Retinal pigment epithelial cell (primary cell): ENCODE data around the gene PDCD5.
"Not testable (repeated sequence)": the region's sequence is repeated elsewhere in the genome, so short reads cannot be mapped to it uniquely, and the experiment has no call there.

ENCODE experiments used
- DNase-seq: peaks from one replicate; pipeline ENCODE4 v3.0.0-alpha.2; 2010; ENCODE audit warnings: low read depth
- H3K4me3 ChIP-seq: 2 replicates; pipeline ENCODE4 v1.5.1; 2011; ENCODE audit warnings: mild to moderate bottlenecking, low read length, control low read depth, moderate library complexity
- TF ChIP-seq, protein P1 (sequence below): conservative IDR thresholded peaks from 2 replicates; pipeline ENCODE4 v1.5.1; 2011; ENCODE audit warnings: low read depth, low read length, control low read depth, inconsistent platforms

Gene PDCD5

GRCh38 chr19:32566246-32566830, 14.7 kb upstream of the PDCD5 start:
- no peak overlapping the region for H3K4me3 ChIP-seq
- no peak for DNase-seq
- TF ChIP-seq, protein P1, sequence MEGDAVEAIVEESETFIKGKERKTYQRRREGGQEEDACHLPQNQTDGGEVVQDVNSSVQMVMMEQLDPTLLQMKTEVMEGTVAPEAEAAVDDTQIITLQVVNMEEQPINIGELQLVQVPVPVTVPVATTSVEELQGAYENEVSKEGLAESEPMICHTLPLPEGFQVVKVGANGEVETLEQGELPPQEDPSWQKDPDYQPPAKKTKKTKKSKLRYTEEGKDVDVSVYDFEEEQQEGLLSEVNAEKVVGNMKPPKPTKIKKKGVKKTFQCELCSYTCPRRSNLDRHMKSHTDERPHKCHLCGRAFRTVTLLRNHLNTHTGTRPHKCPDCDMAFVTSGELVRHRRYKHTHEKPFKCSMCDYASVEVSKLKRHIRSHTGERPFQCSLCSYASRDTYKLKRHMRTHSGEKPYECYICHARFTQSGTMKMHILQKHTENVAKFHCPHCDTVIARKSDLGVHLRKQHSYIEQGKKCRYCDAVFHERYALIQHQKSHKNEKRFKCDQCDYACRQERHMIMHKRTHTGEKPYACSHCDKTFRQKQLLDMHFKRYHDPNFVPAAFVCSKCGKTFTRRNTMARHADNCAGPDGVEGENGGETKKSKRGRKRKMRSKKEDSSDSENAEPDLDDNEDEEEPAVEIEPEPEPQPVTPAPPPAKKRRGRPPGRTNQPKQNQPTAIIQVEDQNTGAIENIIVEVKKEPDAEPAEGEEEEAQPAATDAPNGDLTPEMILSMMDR, result no peak

DNA sequence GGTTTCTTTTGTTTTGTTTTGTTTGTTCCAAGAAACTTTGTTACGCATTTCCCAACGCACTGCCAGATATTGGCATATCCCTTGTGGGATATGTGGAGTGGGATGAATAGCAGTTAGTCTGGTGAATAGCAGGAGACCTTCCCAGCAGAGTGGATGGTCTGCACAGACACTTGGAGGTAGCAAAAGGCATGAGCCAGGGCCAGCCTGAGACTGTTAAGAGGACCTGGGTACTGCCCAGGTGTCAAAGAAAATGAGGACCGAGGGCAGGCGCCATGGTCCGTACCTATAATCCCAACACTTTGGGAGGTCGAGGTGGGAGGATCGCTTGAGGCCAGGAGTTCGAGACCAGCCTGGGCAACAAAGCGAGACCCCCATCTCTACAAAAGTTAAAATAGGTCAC, 13.5 kb upstream of the PDCD5 start:
- TF ChIP-seq, protein P1, result no peak
- no peak overlapping the region for H3K4me3 ChIP-seq
- DNase-seq, result no peak

DNA sequence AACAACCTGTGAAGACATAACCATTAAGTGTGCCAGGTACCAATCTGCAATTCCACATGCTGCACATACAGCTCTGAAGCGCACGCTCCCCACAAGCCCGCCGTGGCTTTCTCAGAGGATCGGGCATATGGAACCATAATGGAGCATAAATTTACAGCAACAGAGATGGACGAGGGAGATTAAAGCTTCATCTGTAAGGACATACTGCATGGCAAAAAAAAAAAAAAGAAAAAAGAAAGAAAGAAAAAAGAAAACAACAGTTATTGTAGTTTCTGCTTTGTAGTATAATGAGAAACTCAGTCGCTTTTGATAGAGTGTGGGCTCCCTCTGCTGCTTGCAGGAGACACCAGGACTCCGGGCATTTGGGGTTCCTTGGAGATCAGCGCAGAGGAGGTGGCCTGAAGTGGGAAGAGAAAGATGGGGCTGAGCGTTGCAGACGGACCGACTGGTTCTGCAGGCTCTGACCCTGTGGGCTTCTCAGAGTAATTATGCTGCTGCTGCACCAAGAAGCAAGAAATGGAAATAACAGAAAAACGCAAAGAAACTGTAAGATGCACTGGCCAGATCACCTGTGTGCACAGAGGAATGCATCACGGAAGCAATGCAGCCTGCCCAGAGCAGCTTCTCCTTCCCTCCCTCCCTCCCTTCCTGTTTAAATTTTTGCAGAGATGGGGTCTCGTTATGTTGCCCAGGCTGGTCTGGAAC, 10.8 kb upstream of the PDCD5 start:
- no peak for DNase-seq
- TF ChIP-seq, protein P1, result peak; percentile 88
- no peak overlapping the region for H3K4me3 ChIP-seq

- H3K4me3 ChIP-seq, DNase-seq: not testable (repeated sequence)
Measured at GRCh38 chr19:32571471-32572075, 9.4 kb upstream of the PDCD5 start.

GRCh38 chr19:32572700-32573491, 8.1 kb upstream of the PDCD5 start:
- not testable (repeated sequence) for H3K4me3 ChIP-seq, DNase-seq

GRCh38 chr19:32573492-32573794, 7.5 kb upstream of the PDCD5 start:
- TF ChIP-seq, protein P1, result no peak
- no peak for DNase-seq
- no peak overlapping the region for H3K4me3 ChIP-seq

- TF ChIP-seq, protein P1, result no peak
- no peak overlapping the region for H3K4me3 ChIP-seq
- no peak for DNase-seq
Measured at GRCh38 chr19:32576790-32577189, 4.2 kb upstream of the PDCD5 start.
